ENCODE measurements around the gene PLVAP.

PLVAP gene

GRCh38 chr19:17348700-17349099, 28.4 kb downstream of the PLVAP start (continued):
- no peak for TF ChIP-seq SCRT2 (tag by site-specific recombination; IDR thresholded peaks at IDR 0.05)
- peak; percentile 94 for TF ChIP-seq ZBTB17 (tag by site-specific recombination; IDR thresholded peaks at IDR 0.05)
- peak; percentile 62; the same call in 1 of the 2 replicates for TF ChIP-seq GLIS2 (tag by site-specific recombination; IDR thresholded peaks at IDR 0.05)
- TF ChIP-seq SP2 (tag by site-specific recombination; IDR thresholded peaks at IDR 0.05): peak; percentile 36
- TF ChIP-seq ZNF398 (tag by site-specific recombination; IDR thresholded peaks at IDR 0.05): peak; percentile 75
- TF ChIP-seq ZNF513 (tag by site-specific recombination; IDR thresholded peaks at IDR 0.05): no peak
- peak; percentile 80 for TF ChIP-seq ZIC2 (tag by site-specific recombination; IDR thresholded peaks at IDR 0.05)
- peak; percentile 76 for TF ChIP-seq IKZF3 (tag by site-specific recombination; IDR thresholded peaks at IDR 0.05)
- no peak for TF ChIP-seq ZSCAN16 (tag by site-specific recombination; IDR thresholded peaks at IDR 0.05)
- TF ChIP-seq ATF2 (tag by site-specific recombination; IDR thresholded peaks at IDR 0.05; ENCODE audit: low read depth): no peak
- peak; percentile 78 for TF ChIP-seq HIC1 (tag by site-specific recombination; IDR thresholded peaks at IDR 0.05)
- TF ChIP-seq ZFHX2 (tag by site-specific recombination; conservative IDR thresholded peaks at IDR 0.05): no peak
- peak; percentile 86 for TF ChIP-seq ZNF600 (tag by site-specific recombination; IDR thresholded peaks at IDR 0.05)
- no peak for TF ChIP-seq ZNF623 (tag by site-specific recombination; IDR thresholded peaks at IDR 0.05)
- peak; percentile 27; the same call in 1 of the 2 replicates for TF ChIP-seq ZNF76 (tag by site-specific recombination; IDR thresholded peaks at IDR 0.05; ENCODE audit: borderline replicate concordance, low read depth)
- peak; percentile 96 for TF ChIP-seq PRDM10 (tag by site-specific recombination; IDR thresholded peaks at IDR 0.05)
- no peak for TF ChIP-seq RBAK (tag by site-specific recombination; IDR thresholded peaks at IDR 0.05)
- TF ChIP-seq GLIS1 (tag by site-specific recombination; IDR thresholded peaks at IDR 0.05): peak; percentile 68
- TF ChIP-seq ZNF335 (tag by site-specific recombination; conservative IDR thresholded peaks at IDR 0.05): peak; percentile 66

Data from HEK293 (cell line).